HG03139 (cell line): ENCODE data around the gene SELPLG.
"Not testable (repeated sequence)": the region's sequence is repeated elsewhere in the genome, so short reads cannot be mapped to it uniquely, and the experiment has no call there.

ENCODE experiments used
- ATAC-seq: cut with Tn5 transposase; IDR thresholded peaks from one replicate; pipeline ENCODE4 v1.9.1; 2021; ENCODE audit not compliant: unreplicated experiment

Gene SELPLG

GRCh38 chr12:108638997-108639822, 5.5 kb upstream of the SELPLG start:
- no peak for ATAC-seq

DNA sequence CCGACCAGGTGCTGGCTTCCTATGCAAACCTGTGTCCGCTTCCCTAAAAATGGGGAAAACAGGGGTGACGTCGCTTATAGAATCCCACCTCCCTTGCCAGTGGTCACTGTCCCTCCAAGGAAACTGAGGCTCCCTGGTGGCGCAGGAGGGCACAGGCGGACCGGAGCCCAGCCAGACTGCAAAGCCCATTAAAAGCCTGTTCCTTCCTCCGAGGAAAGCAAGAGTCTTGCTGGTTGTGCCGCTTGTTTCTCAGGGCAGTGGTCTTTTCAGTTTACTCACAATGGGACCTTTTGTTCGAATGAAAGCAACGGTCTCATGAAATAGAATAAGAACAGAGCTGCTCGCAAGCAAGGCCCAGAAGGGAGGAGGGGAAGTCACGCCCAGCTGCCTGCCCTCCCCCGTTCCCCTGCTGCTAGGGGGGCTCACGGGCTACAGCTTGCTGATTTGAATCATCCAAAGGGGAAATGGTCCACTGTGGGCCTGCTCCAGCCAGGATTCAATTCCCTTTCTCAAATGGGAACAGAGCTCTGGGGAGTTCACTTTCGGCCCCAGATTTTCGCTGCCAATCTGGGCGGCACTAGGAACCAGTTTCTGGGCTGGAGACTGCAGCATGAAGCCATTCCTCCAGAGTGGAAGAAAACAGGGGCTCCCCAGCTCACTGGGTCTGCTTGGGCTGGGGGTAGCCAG, 4.6 kb upstream of the SELPLG start:
- ATAC-seq: no peak

DNA sequence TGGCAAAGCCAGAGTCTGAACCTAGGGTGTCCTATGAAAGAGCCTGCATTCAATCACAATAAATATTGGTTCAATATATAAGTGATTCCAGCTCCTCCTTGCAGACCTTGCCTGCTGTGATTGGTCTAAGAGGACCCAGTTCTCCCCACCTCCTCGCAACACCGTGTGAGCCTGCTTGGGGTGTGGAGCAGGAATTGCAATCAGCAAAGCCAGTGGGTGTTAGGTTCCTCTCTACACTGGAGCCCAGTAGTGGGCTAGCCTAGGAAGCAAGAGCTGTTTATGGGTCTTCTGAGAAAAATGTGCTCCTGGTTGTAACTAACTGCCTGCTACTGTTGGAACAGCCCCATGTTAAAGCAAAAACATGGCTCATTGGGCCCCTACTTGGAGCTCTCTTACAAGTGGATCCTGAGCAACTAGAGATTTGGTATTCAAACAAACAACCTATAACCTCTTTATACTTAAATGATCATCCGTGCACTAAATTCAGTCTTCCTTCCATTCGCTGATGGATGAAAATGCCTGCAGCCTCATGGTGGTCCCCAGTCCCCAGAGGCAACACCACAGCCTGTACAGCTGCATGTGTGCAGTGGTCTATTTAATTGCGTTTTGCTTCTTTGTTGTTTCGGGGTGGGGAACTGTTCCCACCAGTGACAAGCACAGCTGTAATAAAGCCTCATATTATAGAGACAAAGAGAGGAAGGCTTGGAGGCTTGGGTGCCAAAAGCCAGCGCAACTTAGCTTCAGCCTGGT, 3.7 kb upstream of the SELPLG start:
- no peak for ATAC-seq

GRCh38 chr12:108635997-108636808, 2.5 kb upstream of the SELPLG start:
- ATAC-seq: no peak

GRCh38 chr12:108635201-108635996, 1.7 kb upstream of the SELPLG start:
- peak; percentile 47 for ATAC-seq

DNA sequence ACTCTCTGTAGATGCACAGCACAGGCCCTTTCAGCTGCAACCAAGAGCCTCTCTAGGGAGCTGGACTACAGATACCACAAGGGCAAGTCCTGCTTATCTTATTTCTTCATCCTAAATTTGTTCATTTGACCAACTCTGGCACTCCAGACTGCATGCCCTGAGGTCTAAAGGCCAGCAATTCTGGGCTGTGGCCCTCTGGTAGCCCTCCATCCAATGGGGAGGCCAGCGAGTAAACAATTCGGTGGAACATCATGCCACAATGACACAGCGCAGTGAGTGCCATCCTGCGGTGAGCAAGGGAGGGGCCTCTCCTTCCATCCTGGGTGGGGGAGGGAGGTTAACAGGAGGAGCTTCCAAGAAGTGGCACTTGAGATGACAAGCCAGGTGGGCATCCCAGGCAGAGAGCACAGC, 652 bp upstream of the SELPLG start:
- no peak for ATAC-seq

DNA sequence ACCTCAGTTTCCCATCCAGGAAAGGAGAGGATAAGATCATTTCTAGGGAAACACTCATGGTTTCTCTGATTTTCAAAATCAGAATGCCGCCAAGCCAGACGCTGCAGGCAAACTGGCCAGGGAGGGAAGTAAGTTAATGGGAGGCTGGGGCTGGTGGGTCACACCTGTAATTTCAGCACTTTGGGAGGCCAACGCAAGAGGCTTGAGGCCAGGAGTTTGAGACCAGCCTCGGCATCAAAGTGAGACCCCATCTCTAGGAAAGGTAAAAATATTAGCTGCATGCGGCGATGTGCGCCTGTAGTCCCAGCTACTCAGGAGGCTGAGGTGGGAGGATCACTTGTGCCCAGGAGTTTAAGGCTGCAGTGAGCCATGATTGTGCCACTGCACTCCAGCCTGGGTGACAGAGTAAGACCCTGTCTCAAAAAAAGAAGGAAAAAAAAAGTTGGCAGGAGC, 587 bp downstream of the SELPLG start:
- no peak for ATAC-seq

- not testable (repeated sequence) for ATAC-seq
Observed at GRCh38 chr12:108631261-108631660, 2.4 kb downstream of the SELPLG start.

GRCh38 chr12:108630481-108631207, 3.0 kb downstream of the SELPLG start:
- ATAC-seq: no peak

GRCh38 chr12:108629824-108630476, 3.7 kb downstream of the SELPLG start:
- ATAC-seq: no peak

- ATAC-seq: no peak
Observed at GRCh38 chr12:108629151-108629550, 4.5 kb downstream of the SELPLG start.

DNA sequence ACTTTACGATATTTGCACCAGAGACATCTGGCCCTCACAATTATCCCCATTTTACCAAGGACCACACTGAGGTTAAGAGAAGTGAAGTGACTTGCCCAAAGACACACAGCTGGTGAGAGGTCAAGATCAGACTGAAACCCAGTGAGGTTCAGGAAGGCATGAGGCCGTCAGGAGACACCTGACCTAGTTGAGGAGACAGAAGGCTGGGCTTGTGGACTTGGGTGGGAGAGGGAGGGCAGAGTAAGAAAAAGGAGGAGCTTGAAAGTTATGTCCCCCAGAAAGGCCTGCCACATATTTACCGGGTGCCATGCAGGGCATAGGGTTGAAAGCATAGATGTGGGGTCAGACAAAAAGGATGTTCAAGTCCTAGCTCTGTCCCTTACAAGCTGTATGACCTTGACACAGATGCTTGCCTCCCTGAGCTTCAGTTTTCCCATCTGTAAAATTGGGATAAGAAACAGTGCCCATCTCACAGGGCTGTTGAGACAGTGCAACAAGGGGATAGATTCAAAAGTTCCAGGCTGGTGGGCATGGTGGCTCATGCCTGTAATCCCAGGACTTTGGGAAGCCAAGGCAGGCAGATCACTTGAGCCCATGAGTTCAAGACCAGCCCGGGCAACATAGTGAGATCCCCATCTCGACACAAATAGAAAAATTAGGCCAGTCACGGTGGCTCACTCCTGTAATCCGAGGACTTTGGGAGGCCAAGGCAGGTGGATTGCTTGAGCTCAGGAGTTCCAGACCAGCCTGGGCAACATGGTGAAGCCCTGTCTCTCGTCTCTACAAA, 6.4 kb downstream of the SELPLG start:
- no peak for ATAC-seq

GRCh38 chr12:108625228-108625627, 8.5 kb downstream of the SELPLG start:
- no peak for ATAC-seq

DNA sequence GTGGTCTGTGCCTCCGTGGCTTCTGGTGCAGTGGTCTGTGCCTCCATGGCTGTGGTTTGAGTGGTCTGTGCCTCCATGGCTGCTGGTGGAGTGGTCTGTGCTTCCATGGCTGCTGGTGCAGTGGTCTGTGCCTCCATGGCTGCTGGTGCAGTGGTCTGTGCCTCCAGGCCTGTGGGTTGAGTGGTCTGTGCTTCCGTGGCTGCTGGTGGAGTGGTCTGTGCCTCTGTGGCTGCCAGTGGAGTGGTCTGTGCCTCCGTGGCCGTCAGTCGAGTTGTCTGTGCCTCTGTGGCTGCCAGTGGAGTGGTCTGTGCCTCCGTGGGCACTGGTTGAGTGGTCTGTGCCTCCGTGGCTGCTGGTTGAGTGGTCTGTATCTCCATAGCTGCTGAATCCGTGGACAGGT, 10.1 kb downstream of the SELPLG start:
- no peak for ATAC-seq

DNA sequence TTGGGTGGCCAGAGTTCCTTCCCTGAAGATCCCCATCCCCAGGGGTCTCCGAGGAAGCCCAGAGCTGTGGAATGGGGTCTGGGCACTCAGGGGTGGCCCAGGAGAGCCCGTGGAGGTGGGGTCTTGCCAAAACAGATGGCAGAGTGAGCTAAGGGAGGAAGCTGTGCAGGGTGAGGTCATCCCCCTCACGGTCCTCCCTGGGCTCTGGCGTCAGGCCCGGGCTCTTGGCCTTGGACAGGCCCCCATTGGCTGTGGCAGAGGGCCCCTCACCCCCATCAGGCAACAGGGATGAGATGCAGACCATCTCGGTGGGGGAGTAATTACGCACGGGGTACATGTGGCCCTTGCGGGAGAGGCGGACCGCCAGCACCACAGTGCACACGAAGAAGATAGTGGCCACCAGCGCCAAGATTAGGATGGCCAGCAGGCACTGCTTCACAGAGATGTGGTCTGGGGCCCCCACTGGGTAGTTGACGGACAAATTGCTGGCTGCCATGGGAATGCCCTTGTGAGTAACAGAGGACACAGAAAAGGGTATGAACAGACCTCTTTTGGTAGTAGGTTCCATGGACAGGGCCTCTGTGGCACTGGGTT, 10.7 kb downstream of the SELPLG start:
- ATAC-seq: no peak

DNA sequence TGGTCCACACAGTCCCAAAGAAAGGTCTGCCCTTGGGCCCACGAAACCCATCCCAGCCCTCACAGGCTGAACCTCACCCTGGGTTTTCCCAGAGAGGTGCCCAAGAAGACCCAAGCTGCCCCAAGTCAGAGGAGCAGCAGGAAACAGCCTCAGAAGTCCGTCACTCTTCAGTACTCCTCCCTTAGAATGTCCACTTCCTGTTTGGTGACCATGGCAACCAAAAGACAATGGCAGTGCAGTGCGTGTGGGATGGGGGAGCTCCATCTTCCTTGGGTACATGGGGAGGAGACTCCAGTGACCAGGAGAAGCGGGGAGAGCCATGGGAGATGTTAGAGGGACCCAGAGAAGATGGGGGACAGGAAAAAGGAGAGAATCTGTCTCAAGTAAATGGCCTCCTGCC, 11.3 kb downstream of the SELPLG start:
- no peak for ATAC-seq

DNA sequence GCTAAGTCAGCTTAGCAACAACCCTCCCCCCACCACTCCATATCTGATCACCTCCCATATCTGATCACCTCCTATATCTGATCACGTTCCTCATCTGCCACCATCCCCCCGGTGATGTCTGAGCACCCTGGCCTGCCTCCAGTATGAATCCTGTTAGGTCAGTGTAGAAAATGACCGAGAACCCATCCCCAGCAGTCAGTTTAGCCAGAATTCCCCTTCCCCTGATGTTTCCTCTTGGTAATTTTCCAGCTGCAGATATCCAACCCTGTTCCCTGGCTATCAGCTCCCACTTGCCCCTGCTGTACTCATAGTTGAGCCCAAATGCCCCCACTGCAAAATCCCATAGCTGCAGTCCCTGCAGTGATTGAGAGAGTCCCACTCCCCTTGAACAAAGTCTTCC, 12.5 kb downstream of the SELPLG start:
- ATAC-seq: no peak
